WTC11 (cell line): ENCODE results near the gene MRTFA.

ENCODE experiments used
- CTCF ChIP-seq: fragments of 200-600 bp; IDR thresholded peaks from 2 replicates; pipeline ENCODE4 v1.8.0; 2022; ENCODE audit warnings: antibody characterized with exemption
- USF1 ChIP-seq: sonication (generic); formaldehyde crosslinking; IDR thresholded peaks from 2 replicates; pipeline ENCODE4 v1.8.0; 2022; ENCODE audit warnings: mild to moderate bottlenecking, missing genetic modification reagents
- USF2 ChIP-seq: sonication (generic); formaldehyde crosslinking; IDR thresholded peaks from 2 replicates; pipeline ENCODE4 v1.8.1; 2023; ENCODE audit warnings: mild to moderate bottlenecking, missing genetic modification reagents, moderate library complexity
- ZBTB21 ChIP-seq: sonication (generic); formaldehyde crosslinking; IDR thresholded peaks from 2 replicates; pipeline ENCODE4 v1.8.1; 2023; ENCODE audit warnings: mild to moderate bottlenecking, missing genetic modification reagents, borderline replicate concordance
- TF ChIP-seq, protein P1 (sequence below): sonication (generic); formaldehyde crosslinking; IDR thresholded peaks from 2 replicates; pipeline ENCODE4 v1.8.0; 2022; ENCODE audit warnings: mild to moderate bottlenecking, missing genetic modification reagents
- TF ChIP-seq, protein P2 (sequence below): fragments of 250-450 bp; sonication (Bioruptor Pico); conservative IDR thresholded peaks from 2 replicates; pipeline ENCODE4 v1.9.0; 2021; ENCODE audit warnings: mild to moderate bottlenecking
- TF ChIP-seq, protein P3 (sequence below): sonication (generic); formaldehyde crosslinking; IDR thresholded peaks from 2 replicates; pipeline ENCODE4 v1.8.0; 2022; ENCODE audit warnings: mild to moderate bottlenecking, missing genetic modification reagents

DNA sequence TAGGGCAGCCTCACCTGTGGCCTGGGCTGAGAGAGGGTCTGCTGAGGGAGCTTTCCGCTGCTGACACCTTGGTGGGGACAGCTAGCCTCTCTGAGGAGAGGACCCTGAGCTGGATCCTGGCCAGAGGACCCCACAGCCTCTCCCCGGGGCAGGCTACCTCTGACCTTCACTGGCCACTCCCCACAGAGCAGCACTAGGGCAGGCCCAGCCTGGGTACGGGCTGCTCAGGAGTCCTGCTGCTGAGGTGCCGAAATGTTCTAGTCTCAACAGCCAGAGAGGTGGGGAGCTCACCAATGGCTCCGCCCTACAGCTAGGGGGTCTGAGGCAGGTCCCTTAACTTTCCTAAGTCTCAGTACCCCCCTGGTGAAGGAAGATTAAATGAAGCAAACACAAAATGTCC, 218.6 kb downstream of the MRTFA start:
- TF ChIP-seq CTCF (no peak), ZBTB21 (CRISPR knock-in tag) (no peak), USF1 (CRISPR knock-in tag) (no peak), USF2 (CRISPR knock-in tag) (no peak)
- TF ChIP-seq, protein P1, sequence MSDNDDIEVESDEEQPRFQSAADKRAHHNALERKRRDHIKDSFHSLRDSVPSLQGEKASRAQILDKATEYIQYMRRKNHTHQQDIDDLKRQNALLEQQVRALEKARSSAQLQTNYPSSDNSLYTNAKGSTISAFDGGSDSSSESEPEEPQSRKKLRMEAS, result no peak
- TF ChIP-seq, protein P2, sequence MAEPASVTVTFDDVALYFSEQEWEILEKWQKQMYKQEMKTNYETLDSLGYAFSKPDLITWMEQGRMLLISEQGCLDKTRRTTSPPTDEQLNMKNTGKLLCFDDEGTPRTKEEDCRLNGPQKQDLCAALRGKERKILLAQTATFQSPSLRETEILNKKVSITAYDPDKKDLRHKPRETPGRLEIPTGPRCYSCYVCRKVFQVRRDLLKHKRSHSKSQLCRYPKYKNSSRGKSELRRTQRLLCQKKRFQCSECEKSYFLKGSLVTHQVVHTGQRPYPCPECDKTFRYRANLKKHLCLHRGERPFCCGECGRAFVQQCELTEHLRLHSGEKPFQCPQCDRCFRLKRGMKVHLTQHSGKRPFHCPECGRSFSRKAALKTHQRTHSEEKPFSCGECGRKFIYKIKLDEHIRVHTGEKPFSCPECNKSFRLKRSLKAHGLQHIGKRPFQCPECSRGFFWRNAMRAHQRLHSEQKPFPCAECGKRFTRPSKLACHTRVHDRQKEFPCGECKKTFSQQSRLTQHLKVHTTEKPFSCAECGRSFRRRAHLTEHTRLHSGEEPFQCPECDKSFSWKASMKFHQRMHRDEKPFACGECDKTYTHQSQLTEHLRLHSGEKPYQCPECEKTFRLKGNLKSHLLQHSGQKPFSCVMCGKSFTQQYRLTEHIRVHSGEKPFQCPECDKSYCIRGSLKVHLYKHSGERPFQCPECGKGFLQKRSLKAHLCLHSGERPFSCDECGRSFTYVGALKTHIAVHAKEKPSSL (CRISPR knock-in tag), result no peak
- TF ChIP-seq, protein P3, sequence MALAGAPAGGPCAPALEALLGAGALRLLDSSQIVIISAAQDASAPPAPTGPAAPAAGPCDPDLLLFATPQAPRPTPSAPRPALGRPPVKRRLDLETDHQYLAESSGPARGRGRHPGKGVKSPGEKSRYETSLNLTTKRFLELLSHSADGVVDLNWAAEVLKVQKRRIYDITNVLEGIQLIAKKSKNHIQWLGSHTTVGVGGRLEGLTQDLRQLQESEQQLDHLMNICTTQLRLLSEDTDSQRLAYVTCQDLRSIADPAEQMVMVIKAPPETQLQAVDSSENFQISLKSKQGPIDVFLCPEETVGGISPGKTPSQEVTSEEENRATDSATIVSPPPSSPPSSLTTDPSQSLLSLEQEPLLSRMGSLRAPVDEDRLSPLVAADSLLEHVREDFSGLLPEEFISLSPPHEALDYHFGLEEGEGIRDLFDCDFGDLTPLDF, result no peak
